ENCODE results near the gene NUP62CL. TPM values are rescaled to one million over a fixed set of nuclear protein-coding genes. Genes with fewer than 3 reads are reported as not detected.

The NUP62CL gene
- total and polyA plus RNA-seq, 2 of the 13 experiments (the other 11 are each of a cell fraction or from before 2014, with no cell fraction given): 4.2 to 5.8 TPM

- CTCF ChIA-PET (ENCODE audit: low intra/inter-chr PET ratio, low total read pairs): no interaction called here
- Histone ChIP-seq H3K9me3 (ENCODE audit: low read length) (no peaks in the 10 kb centered on the region), H2AFZ (ENCODE audit: low read length) (no peak overlapping the region), H3K27ac (ENCODE audit: extremely low read length, insufficient read depth, low read length) (no peak overlapping the region), H3K4me1 (ENCODE audit: insufficient read depth, low read length) (peaks cover 13% of the 10 kb centered on the region; the same call in 1 of the 2 replicates), H3K9ac (ENCODE audit: insufficient read depth, low read depth, low read length) (no peak overlapping the region), H3K4me3 (replicated peaks in 1 of 3; ENCODE audit: insufficient read depth in 1 of 3, low read depth in 2 of 3, low read length in 3 of 3) (no peak overlapping the region), H3K36me3 (replicated peaks in 1 of 2; ENCODE audit: control insufficient read depth in 1 of 2, insufficient read depth in 2 of 2, low read length in 2 of 2) (no peaks in the 10 kb centered on the region), H3K79me2 (ENCODE audit: insufficient read depth, low read length) (no peaks in the 10 kb centered on the region), H3K4me2 (ENCODE audit: low read depth, low read length) (no peak overlapping the region), H4K20me1 (ENCODE audit: insufficient read depth, low read length) (no peaks in the 10 kb centered on the region), H3K27me3 (ENCODE audit: control insufficient read depth in 1 of 2, insufficient read depth in 2 of 2, low read length in 2 of 2) (no peaks in the 10 kb centered on the region)
- 64% methylated on average over 5 of the region's 5 CpGs for WGBS (ENCODE audit: low lambda C conversion rate)
- POLR2A ChIA-PET: no interaction called here
- intact Hi-C loops (cut with micrococcal nuclease; ENCODE audit: unreplicated experiment) (no loop called here), in situ Hi-C loops (cut with HindIII; ENCODE audit: extremely low pct_ligation_motif_present, low pct_unique_long_range_greater_than_20kb) (no loop called here)
- FAIRE-seq (no peak), ATAC-seq (no peak), DNase-seq (ENCODE audit: low spot score) (peak; percentile 14)
- no TSS peak for BruUV-seq (replicated peaks)
- TF ChIP-seq CEBPZ (IDR thresholded peaks at IDR 0.05; ENCODE audit: low read length): no peak
- TF ChIP-seq SOX5 (CRISPR knock-in tag; IDR thresholded peaks at IDR 0.05; ENCODE audit: borderline replicate concordance): 0 out of 2 replicates have a peak, but pooled peaks have one; percentile 28
- TF ChIP-seq KMT2A (CRISPR knock-in tag; IDR thresholded peaks at IDR 0.05): no peak
- peak; percentile 74 for TF ChIP-seq ZNF652 (CRISPR knock-in tag; IDR thresholded peaks at IDR 0.05; ENCODE audit: borderline replicate concordance, low read depth)
- TF ChIP-seq MAFK (conservative IDR thresholded peaks at IDR 0.05 in 1 of 2, IDR thresholded peaks at IDR 0.05 in 1 of 2; ENCODE audit: low read length in 2 of 2): peak in 1 of 2 experiments; percentile 32; a peak in 1 of 4 replicates
- TF ChIP-seq SOX6 (IDR thresholded peaks at IDR 0.05): no peak
- TF ChIP-seq SOX6 (CRISPR knock-in tag; IDR thresholded peaks at IDR 0.05): peak; percentile 31; the same call in 1 of the 2 replicates
- no peak for TF ChIP-seq AKNA (CRISPR knock-in tag; IDR thresholded peaks at IDR 0.05; ENCODE audit: borderline replicate concordance)
- TF ChIP-seq KDM2A (CRISPR knock-in tag; IDR thresholded peaks at IDR 0.05; ENCODE audit: borderline replicate concordance, low read depth): no peak
- no peak for TF ChIP-seq SOX13 (IDR thresholded peaks at IDR 0.05)
- peak in 1 of 2 experiments; percentile 42; a peak in 1 of 4 replicates for TF ChIP-seq SOX13 (CRISPR knock-in tag; conservative IDR thresholded peaks at IDR 0.05 in 1 of 2, IDR thresholded peaks at IDR 0.05 in 1 of 2)
- TF ChIP-seq ZNF513 (CRISPR knock-in tag; conservative IDR thresholded peaks at IDR 0.05): no peak
Observed at GRCh38 chrX:107135049-107135964, 70.9 kb downstream of the NUP62CL start.

All from HepG2 (cell line).